Natural killer cell (primary cell): ENCODE measurements around the gene P4HTM. TPM values are rescaled to one million over a fixed set of nuclear protein-coding genes. Genes with fewer than 3 reads are reported as not detected.

Experiments
- ATAC-seq, 3 donors: fragments of 150-1000 bp in 2 of 3; fragments of 200-7000 bp in 1 of 3; cut with Tn5 transposase; 1 replicate in 1 of 3; 2 replicates in 2 of 3; pipeline ENCODE4 v1.10.0; 2021; ENCODE audit warnings: mild to moderate bottlenecking in 2 of 3, moderate library complexity in 2 of 3
- DNase-seq, 2 donors: peaks; one replicate each; pipeline versions ENCODE4 v3.0.0 to v3.0.0-alpha.2; 2013 to 2021; ENCODE audit warnings: mixed read lengths in 1 of 2
- H3K27ac ChIP-seq: one replicate; pipeline ENCODE4 v1.5.1; 2013; ENCODE audit warnings: mild to moderate bottlenecking, low read length
- H3K27me3 ChIP-seq: one replicate; pipeline ENCODE4 v1.6.1; 2013; ENCODE audit warnings: low read length; ENCODE audit not compliant: control insufficient read depth, insufficient read depth
- H3K36me3 ChIP-seq: one replicate; pipeline ENCODE4 v1.6.1; 2013; ENCODE audit warnings: low read length; ENCODE audit not compliant: control insufficient read depth, insufficient read depth
- H3K4me1 ChIP-seq: one replicate; pipeline ENCODE4 v1.6.1; 2013; ENCODE audit warnings: low read length; ENCODE audit not compliant: control insufficient read depth, insufficient read depth
- H3K4me3 ChIP-seq: one replicate; pipeline ENCODE4 v1.5.1; 2013; ENCODE audit warnings: low read length
- H3K9me3 ChIP-seq: one replicate; pipeline ENCODE4 v1.6.1; 2013; ENCODE audit warnings: low read length; ENCODE audit not compliant: control insufficient read depth, insufficient read depth
- H3K27ac Mint-ChIP-seq, 2 donors: one replicate each; pipeline ENCODE4 v1.8.0; 2022; ENCODE audit warnings: mild to moderate bottlenecking in 2 of 2, mixed read lengths in 2 of 2, moderate library complexity in 1 of 2
- H3K27me3 Mint-ChIP-seq, 2 donors: one replicate each; pipeline ENCODE4 v1.8.0; 2022; ENCODE audit warnings: low read depth in 2 of 2, mixed read lengths in 2 of 2
- H3K36me3 Mint-ChIP-seq: one replicate; pipeline ENCODE4 v1.8.0; 2022; ENCODE audit warnings: mixed read lengths
- H3K4me1 Mint-ChIP-seq, 2 donors: one replicate each; pipeline ENCODE4 v1.8.0; 2022; ENCODE audit warnings: mixed read lengths in 2 of 2
- H3K4me3 Mint-ChIP-seq: one replicate; pipeline ENCODE4 v1.8.0; 2022; ENCODE audit warnings: mild to moderate bottlenecking, moderate library complexity, mixed read lengths
- H3K9me3 Mint-ChIP-seq, 2 donors: one replicate each; pipeline ENCODE4 v1.8.0; 2022; ENCODE audit warnings: mixed read lengths in 2 of 2
- WGBS: methylation state at CpG from one replicate; pipeline ENCODE4 v1.1.7; 2013; ENCODE audit warnings: missing lambda C conversion rate; ENCODE audit not compliant: insufficient coverage; 5-methylcytosine and 5-hydroxymethylcytosine counted together
- intact Hi-C: fragments of 100-400 bp; cut with micrococcal nuclease; formaldehyde crosslinking; loops from one replicate; pipeline ENCODE4 v1.14.2; 2022
- total RNA-seq, 4 donors: library from RNA; stranded (reverse); fragments of 120-200 nt in 1 of 4; gene quantifications; one replicate each; pipeline versions ENCODE4 v1.2.3 to v1.2.4, GENCODE V29; 2013 to 2022
- TF ChIP-seq, protein P1 (sequence below): fragments of 200-600 bp; IDR thresholded peaks from one replicate; pipeline ENCODE4 v1.8.0; 2022; ENCODE audit warnings: antibody characterized with exemption

The P4HTM gene
- total RNA-seq, 3 donors from 2014 or later (not counting 1 experiment from before 2014, with no cell fraction given) = 28.8 to 31.3 (median 30.6) TPM

GRCh38 chr3:49025793-49026520, 35.9 kb downstream of the P4HTM start:
- TF ChIP-seq, protein P1, sequence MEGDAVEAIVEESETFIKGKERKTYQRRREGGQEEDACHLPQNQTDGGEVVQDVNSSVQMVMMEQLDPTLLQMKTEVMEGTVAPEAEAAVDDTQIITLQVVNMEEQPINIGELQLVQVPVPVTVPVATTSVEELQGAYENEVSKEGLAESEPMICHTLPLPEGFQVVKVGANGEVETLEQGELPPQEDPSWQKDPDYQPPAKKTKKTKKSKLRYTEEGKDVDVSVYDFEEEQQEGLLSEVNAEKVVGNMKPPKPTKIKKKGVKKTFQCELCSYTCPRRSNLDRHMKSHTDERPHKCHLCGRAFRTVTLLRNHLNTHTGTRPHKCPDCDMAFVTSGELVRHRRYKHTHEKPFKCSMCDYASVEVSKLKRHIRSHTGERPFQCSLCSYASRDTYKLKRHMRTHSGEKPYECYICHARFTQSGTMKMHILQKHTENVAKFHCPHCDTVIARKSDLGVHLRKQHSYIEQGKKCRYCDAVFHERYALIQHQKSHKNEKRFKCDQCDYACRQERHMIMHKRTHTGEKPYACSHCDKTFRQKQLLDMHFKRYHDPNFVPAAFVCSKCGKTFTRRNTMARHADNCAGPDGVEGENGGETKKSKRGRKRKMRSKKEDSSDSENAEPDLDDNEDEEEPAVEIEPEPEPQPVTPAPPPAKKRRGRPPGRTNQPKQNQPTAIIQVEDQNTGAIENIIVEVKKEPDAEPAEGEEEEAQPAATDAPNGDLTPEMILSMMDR = no peak
- Mint-ChIP-seq H3K9me3 (no peaks in the 10 kb centered on the region), H3K36me3 (no peaks in the 10 kb centered on the region), H3K4me3 (no peak overlapping the region), H3K27ac (peak overlapping the region; percentile 71 to 95), H3K4me1 (peaks cover 38 to 52% of the 10 kb centered on the region in 2 donors), H3K27me3 (no peaks in the 10 kb centered on the region)
- WGBS = 95% methylated on average over 8 of the region's 8 CpGs
- H3K4me3 ChIP-seq = no peak overlapping the region
- no peaks in the 10 kb centered on the region for H3K27me3 ChIP-seq
- peaks cover 25% of the 10 kb centered on the region for H3K4me1 ChIP-seq
- DNase-seq (no peak), ATAC-seq (no peak)
- H3K27ac ChIP-seq = no peak overlapping the region
- peaks cover 37% of the 10 kb centered on the region for H3K36me3 ChIP-seq
- intact Hi-C loops = no loop called here
- no peaks in the 10 kb centered on the region for H3K9me3 ChIP-seq

GRCh38 chr3:49026536-49026935, 36.5 kb downstream of the P4HTM start:
- TF ChIP-seq, protein P1 = no peak
- Mint-ChIP-seq H3K27ac (peak overlapping the region in 1 of 2 donors; percentile 99), H3K4me1 (peaks cover 34 to 47% of the 10 kb centered on the region in 2 donors), H3K4me3 (no peak overlapping the region), H3K36me3 (peaks cover 4% of the 10 kb centered on the region), H3K27me3 (no peaks in the 10 kb centered on the region), H3K9me3 (no peaks in the 10 kb centered on the region)
- Histone ChIP-seq H3K36me3 (peaks cover 41% of the 10 kb centered on the region), H3K9me3 (no peaks in the 10 kb centered on the region), H3K4me1 (peaks cover 25% of the 10 kb centered on the region), H3K27me3 (no peaks in the 10 kb centered on the region), H3K27ac (no peak overlapping the region), H3K4me3 (no peak overlapping the region)
- DNase-seq (peak in 1 of 2 donors; percentile 8), ATAC-seq (no peak)
- WGBS = 88% methylated on average over 3 of the region's 3 CpGs
- intact Hi-C loops = no loop called here

GRCh38 chr3:49027634-49028033, 37.6 kb downstream of the P4HTM start:
- no peaks in the 10 kb centered on the region for H3K9me3 Mint-ChIP-seq
- H3K4me3 Mint-ChIP-seq = peak overlapping the region; percentile 96
- peak in 1 of 2 donors; percentile 15 for DNase-seq
- H3K27me3 ChIP-seq = no peaks in the 10 kb centered on the region
- WGBS = 94% methylated on average over 9 of the region's 9 CpGs
- H3K9me3 ChIP-seq = no peaks in the 10 kb centered on the region
- peaks cover 21% of the 10 kb centered on the region for H3K4me1 ChIP-seq
- H3K27ac ChIP-seq = no peak overlapping the region
- peaks cover 29 to 42% of the 10 kb centered on the region in 2 donors for H3K4me1 Mint-ChIP-seq
- intact Hi-C loops = no loop called here
- no peak overlapping the region for H3K4me3 ChIP-seq
- H3K27me3 Mint-ChIP-seq = no peaks in the 10 kb centered on the region
- TF ChIP-seq, protein P1 = no peak
- ATAC-seq = no peak
- peaks cover 52% of the 10 kb centered on the region for H3K36me3 ChIP-seq
- peaks cover 13% of the 10 kb centered on the region for H3K36me3 Mint-ChIP-seq
- H3K27ac Mint-ChIP-seq = peak overlapping the region; percentile 99 to 100
